ENCODE measurements around the gene MGAT2. TPM values are rescaled to one million over a fixed set of nuclear protein-coding genes. Genes with fewer than 3 reads are reported as not detected.

The MGAT2 gene
- polyA plus RNA-seq, 1 experiment = 24.1 TPM

GRCh38 chr14:49623941-49624839 lies 3.6 kb downstream of the MGAT2 start:
- Histone ChIP-seq H3K27me3 (ENCODE audit: control insufficient read depth, insufficient read depth, low read length) (no peaks in the 10 kb centered on the region), H3K36me3 (ENCODE audit: control insufficient read depth, insufficient read depth, low read length) (no peaks in the 10 kb centered on the region), H3K4me3 (ENCODE audit: low read depth, low read length) (no peak overlapping the region)
- no peak for DNase-seq (ENCODE audit: low read depth)
- POLR2A ChIA-PET = interaction anchor here (0.5 kb wide), 1 partner anchor 8 kb away, joined by 11 read pairs; no protein-coding TSS in a partner anchor
- TF ChIP-seq, protein P1, sequence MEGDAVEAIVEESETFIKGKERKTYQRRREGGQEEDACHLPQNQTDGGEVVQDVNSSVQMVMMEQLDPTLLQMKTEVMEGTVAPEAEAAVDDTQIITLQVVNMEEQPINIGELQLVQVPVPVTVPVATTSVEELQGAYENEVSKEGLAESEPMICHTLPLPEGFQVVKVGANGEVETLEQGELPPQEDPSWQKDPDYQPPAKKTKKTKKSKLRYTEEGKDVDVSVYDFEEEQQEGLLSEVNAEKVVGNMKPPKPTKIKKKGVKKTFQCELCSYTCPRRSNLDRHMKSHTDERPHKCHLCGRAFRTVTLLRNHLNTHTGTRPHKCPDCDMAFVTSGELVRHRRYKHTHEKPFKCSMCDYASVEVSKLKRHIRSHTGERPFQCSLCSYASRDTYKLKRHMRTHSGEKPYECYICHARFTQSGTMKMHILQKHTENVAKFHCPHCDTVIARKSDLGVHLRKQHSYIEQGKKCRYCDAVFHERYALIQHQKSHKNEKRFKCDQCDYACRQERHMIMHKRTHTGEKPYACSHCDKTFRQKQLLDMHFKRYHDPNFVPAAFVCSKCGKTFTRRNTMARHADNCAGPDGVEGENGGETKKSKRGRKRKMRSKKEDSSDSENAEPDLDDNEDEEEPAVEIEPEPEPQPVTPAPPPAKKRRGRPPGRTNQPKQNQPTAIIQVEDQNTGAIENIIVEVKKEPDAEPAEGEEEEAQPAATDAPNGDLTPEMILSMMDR (IDR thresholded peaks at IDR 0.05; ENCODE audit: insufficient read depth, low read depth, low read length) = no peak
- CTCF ChIA-PET = interaction anchor here (0.9 to 2.3 kb wide), 3 partner anchors 8 to 228 kb away, joined by 4 to 12 read pairs (median 6); partner anchors contain the start of genes DNAAF2 and NEMF

- POLR2A ChIA-PET = interaction anchor here (1.0 kb wide), 1 partner anchor 13 kb away, joined by 4 read pairs; the partner anchor contains the start of genes MGAT2 and RPL36AL
- no peaks in the 10 kb centered on the region for H3K27me3 ChIP-seq (ENCODE audit: control insufficient read depth, insufficient read depth, low read length)
- CTCF ChIA-PET = interaction anchor here (0.6 to 2.3 kb wide), 20 partner anchors 10 to 229 kb away, joined by 3 to 25 read pairs (median 4); partner anchors contain the start of genes KLHDC2, MGAT2, NEMF and POLE2
- DNase-seq (ENCODE audit: low read depth) = peak; percentile 47
- H3K4me3 ChIP-seq (ENCODE audit: low read depth, low read length) = peak overlapping the region; percentile 97
- TF ChIP-seq, protein P1 (IDR thresholded peaks at IDR 0.05; ENCODE audit: insufficient read depth, low read depth, low read length) = peak; percentile 82
- H3K36me3 ChIP-seq (ENCODE audit: control insufficient read depth, insufficient read depth, low read length) = no peaks in the 10 kb centered on the region
Measured at GRCh38 chr14:49633640-49634546, 13.3 kb downstream of the MGAT2 start.

- POLR2A ChIA-PET = interaction anchor here (0.6 to 1.0 kb wide), 2 partner anchors 13 to 14 kb away, joined by 3 to 4 read pairs; partner anchors contain the start of genes MGAT2 and RPL36AL
- Histone ChIP-seq H3K36me3 (ENCODE audit: control insufficient read depth, insufficient read depth, low read length) (no peaks in the 10 kb centered on the region), H3K4me3 (ENCODE audit: low read depth, low read length) (peak within 1 kb of the TSS; percentile 97), H3K27me3 (ENCODE audit: control insufficient read depth, insufficient read depth, low read length) (no peaks in the 10 kb centered on the region)
- DNase-seq (ENCODE audit: low read depth) = no peak
- CTCF ChIA-PET = interaction anchor here (0.6 to 2.3 kb wide), 18 partner anchors 11 to 228 kb away, joined by 3 to 25 read pairs (median 5); partner anchors contain the start of genes KLHDC2, MGAT2, NEMF and POLE2
- TF ChIP-seq, protein P1 (IDR thresholded peaks at IDR 0.05; ENCODE audit: insufficient read depth, low read depth, low read length) = no peak
Measured at GRCh38 chr14:49634547-49635334, 14.1 kb downstream of the MGAT2 start, which contains the start of gene DNAAF2. Gene DNAAF2, minus strand, starts transcription at chr14:49635244. Its CDS starts 95 bp downstream, at chr14:49635149.

- H3K36me3 ChIP-seq (ENCODE audit: control insufficient read depth, insufficient read depth, low read length) = no peaks in the 10 kb centered on the region; the same call in 1 of the 2 replicates
- DNase-seq (ENCODE audit: low read depth) = no peak
- POLR2A ChIA-PET = no interaction called here
- no peak overlapping the region for H3K4me3 ChIP-seq (ENCODE audit: low read depth, low read length)
- no peaks in the 10 kb centered on the region for H3K27me3 ChIP-seq (ENCODE audit: control insufficient read depth, insufficient read depth, low read length)
- TF ChIP-seq, protein P1 (IDR thresholded peaks at IDR 0.05; ENCODE audit: insufficient read depth, low read depth, low read length) = no peak
- CTCF ChIA-PET = interaction anchor here (1.1 kb wide), 1 partner anchor 12 kb away, joined by 3 read pairs; no protein-coding TSS in a partner anchor
Measured at GRCh38 chr14:49636866-49637265, 16.3 kb downstream of the MGAT2 start.

All from BJ (cell line).